Bronchial epithelial cell (primary cell): ENCODE data around the gene RO60. TPM values are rescaled to one million over a fixed set of nuclear protein-coding genes. Genes with fewer than 3 reads are reported as not detected.

Source experiments
- DNase-seq: peaks from one replicate; pipeline ENCODE4 v3.0.0-alpha.2; 2010; ENCODE audit warnings: low read depth
- FAIRE-seq: peaks from 2 replicates; lab custom pipeline; 2011; peaks lifted over from hg19 to GRCh38; lab: Jason Lieb, UNC
- H3K27me3 ChIP-seq: 2 replicates; pipeline ENCODE4 v1.5.1; 2011; ENCODE audit warnings: low read length; ENCODE audit not compliant: control insufficient read depth, insufficient read depth
- H3K36me3 ChIP-seq: 2 replicates; pipeline ENCODE4 v1.5.1; 2011; ENCODE audit warnings: low read length; ENCODE audit not compliant: control insufficient read depth, insufficient read depth
- H3K4me3 ChIP-seq: 2 replicates; pipeline ENCODE4 v1.5.1; 2011; ENCODE audit warnings: mild to moderate bottlenecking, low read depth, low read length, control low read depth
- CTCF ChIP-seq: IDR thresholded peaks from 2 replicates; pipeline ENCODE4 v1.5.1; 2011; ENCODE audit warnings: mild to moderate bottlenecking, moderate library complexity, low read length, control low read depth, inconsistent platforms; ENCODE audit not compliant: insufficient read depth, severe bottlenecking
- total RNA-seq: library from RNA; depleted of rRNA; stranded (reverse); fragments of >200 nt; gene quantifications from 2 replicates; pipeline ENCODE4 v1.2.1, GENCODE V29; 2014

RO60 gene
- total RNA-seq, 1 donor from 2014 or later = 109 TPM

GRCh38 chr1:193058529-193059281 lies 707 bp upstream of the RO60 start:
- FAIRE-seq (no peak), DNase-seq (peak; percentile 53)
- Histone ChIP-seq H3K36me3 (no peaks in the 10 kb centered on the region), H3K4me3 (peak overlapping the region; percentile 80), H3K27me3 (no peaks in the 10 kb centered on the region)
- TF ChIP-seq CTCF = no peak

- H3K36me3 ChIP-seq = no peaks in the 10 kb centered on the region
- FAIRE-seq = no peak
- TF ChIP-seq CTCF = no peak
- peak overlapping the region; percentile 80 for H3K4me3 ChIP-seq
- no peak for DNase-seq
- H3K27me3 ChIP-seq = no peaks in the 10 kb centered on the region
These were observed 647 bp downstream of the RO60 start for GRCh38 chr1:193060115-193060403.

- DNase-seq (no peak), FAIRE-seq (no peak)
- Histone ChIP-seq H3K4me3 (peak overlapping the region; percentile 80), H3K27me3 (no peaks in the 10 kb centered on the region), H3K36me3 (no peaks in the 10 kb centered on the region)
- no peak for TF ChIP-seq CTCF
These were observed 994 bp downstream of the RO60 start for GRCh38 chr1:193060406-193060805.

GRCh38 chr1:193060938-193061337 lies 1.5 kb downstream of the RO60 start:
- peak overlapping the region; percentile 80 for H3K4me3 ChIP-seq
- TF ChIP-seq CTCF = no peak
- no peaks in the 10 kb centered on the region for H3K27me3 ChIP-seq
- FAIRE-seq (no peak), DNase-seq (no peak)
- no peaks in the 10 kb centered on the region for H3K36me3 ChIP-seq

GRCh38 chr1:193062698-193063463 lies 3.5 kb downstream of the RO60 start:
- TF ChIP-seq CTCF = no peak
- peak; percentile 40 for DNase-seq
- H3K27me3 ChIP-seq = no peaks in the 10 kb centered on the region
- H3K4me3 ChIP-seq = no peak overlapping the region
- H3K36me3 ChIP-seq = no peaks in the 10 kb centered on the region
- FAIRE-seq = no peak
